GM18951 (cell line): ENCODE results near the gene ZCCHC14.

Experiments used
- POLR2A ChIP-seq: IDR thresholded peaks from 4 replicates; pipeline ENCODE4 v1.6.1; 2011; ENCODE audit warnings: mild to moderate bottlenecking; ENCODE audit not compliant: insufficient read length, insufficient read depth; ENCODE audit errors: extremely low read depth
- in situ Hi-C: fragments of 300-500 bp; cut with MboI; formaldehyde crosslinking; loops from one replicate; pipeline ENCODE4 v1.12.0; 2022; ENCODE audit warnings: low sequenced_read_pairs, mixed read lengths, inconsistent platforms; ENCODE audit not compliant: unreplicated experiment

The ZCCHC14 gene

GRCh38 chr16:87457061-87457611 is 35.7 kb downstream of the ZCCHC14 start:
- TF ChIP-seq POLR2A, result no peak
- in situ Hi-C loops, result no loop called here

- no peak for TF ChIP-seq POLR2A
- in situ Hi-C loops, result no loop called here
These were observed 38.4 kb downstream of the ZCCHC14 start for GRCh38 chr16:87454391-87454790.

- TF ChIP-seq POLR2A, result no peak
- in situ Hi-C loops, result no loop called here
These were observed 39.5 kb downstream of the ZCCHC14 start for GRCh38 chr16:87453326-87453725.

- TF ChIP-seq POLR2A, result no peak
- in situ Hi-C loops, result no loop called here
These were observed 41.1 kb downstream of the ZCCHC14 start for GRCh38 chr16:87451563-87452210.

GRCh38 chr16:87448866-87449265 is 44.0 kb downstream of the ZCCHC14 start:
- TF ChIP-seq POLR2A, result no peak
- in situ Hi-C loops, result no loop called here

- in situ Hi-C loops, result no loop called here
- TF ChIP-seq POLR2A, result no peak
These were observed 45.5 kb downstream of the ZCCHC14 start for GRCh38 chr16:87447323-87447722.

- no peak for TF ChIP-seq POLR2A
- in situ Hi-C loops, result no loop called here
These were observed 46.3 kb downstream of the ZCCHC14 start for GRCh38 chr16:87446479-87446878.

- no peak for TF ChIP-seq POLR2A
- in situ Hi-C loops, result no loop called here
These were observed 47.3 kb downstream of the ZCCHC14 start for GRCh38 chr16:87445486-87445885.

GRCh38 chr16:87443964-87444363 is 48.9 kb downstream of the ZCCHC14 start:
- in situ Hi-C loops, result no loop called here
- no peak for TF ChIP-seq POLR2A

- in situ Hi-C loops, result no loop called here
- no peak for TF ChIP-seq POLR2A
These were observed 49.8 kb downstream of the ZCCHC14 start for GRCh38 chr16:87443016-87443415.

GRCh38 chr16:87442581-87442966 is 50.2 kb downstream of the ZCCHC14 start:
- no peak for TF ChIP-seq POLR2A
- in situ Hi-C loops, result no loop called here

- in situ Hi-C loops, result no loop called here
- TF ChIP-seq POLR2A, result no peak
These were observed 50.8 kb downstream of the ZCCHC14 start for GRCh38 chr16:87441886-87442580.

GRCh38 chr16:87439926-87440325 is 52.9 kb downstream of the ZCCHC14 start:
- in situ Hi-C loops, result no loop called here
- no peak for TF ChIP-seq POLR2A

- in situ Hi-C loops, result no loop called here
- no peak for TF ChIP-seq POLR2A
These were observed 54.2 kb downstream of the ZCCHC14 start for GRCh38 chr16:87438611-87438985.
